Aorta (tissue), 5 donors: Measurements from ENCODE around the gene TMUB2. TPM values are rescaled to one million over a fixed set of nuclear protein-coding genes. Genes with fewer than 3 reads are reported as not detected.

Source experiments
- ATAC-seq: fragments of 200-7000 bp; cut with Tn5 transposase; one replicate; pipeline ENCODE4 v1.9.1; 2022; ENCODE audit warnings: moderate library complexity; ENCODE audit not compliant: low FRiP score
- DNase-seq, 2 donors: peaks; one replicate each; pipeline ENCODE4 v3.0.0-alpha.2; 2020
- H3K27ac ChIP-seq, 2 donors: one replicate each; pipeline ENCODE4 v1.5.1; 2013; ENCODE audit warnings: low read length in 2 of 2, mild to moderate bottlenecking in 2 of 2, moderate library complexity in 2 of 2, control low read depth in 1 of 2, inconsistent platforms in 1 of 2, low read depth in 1 of 2
- H3K27me3 ChIP-seq, 2 donors: one replicate each; pipeline ENCODE4 v1.6.1; 2013; ENCODE audit warnings: control low read depth in 1 of 2, low read length in 1 of 2, mild to moderate bottlenecking in 1 of 2, moderate library complexity in 1 of 2; ENCODE audit not compliant: insufficient read depth in 2 of 2, control insufficient read depth in 1 of 2
- H3K36me3 ChIP-seq, 2 donors: one replicate each; pipeline ENCODE4 v1.6.1; 2013; ENCODE audit warnings: control low read depth in 1 of 2, low read length in 1 of 2, mild to moderate bottlenecking in 1 of 2; ENCODE audit not compliant: insufficient read depth in 2 of 2, control insufficient read depth in 1 of 2
- H3K4me1 ChIP-seq, 2 donors: one replicate each; pipeline ENCODE4 v1.6.1; 2013; ENCODE audit warnings: low read length in 2 of 2, control low read depth in 1 of 2, mild to moderate bottlenecking in 1 of 2, moderate library complexity in 1 of 2; ENCODE audit not compliant: insufficient read depth in 2 of 2, control insufficient read depth in 1 of 2
- H3K4me3 ChIP-seq, 2 donors: one replicate each; pipeline ENCODE4 v1.5.1; 2013; ENCODE audit warnings: low read length in 2 of 2, control low read depth in 1 of 2, mild to moderate bottlenecking in 1 of 2
- H3K9me3 ChIP-seq: one replicate; pipeline ENCODE4 v1.6.1; 2013; ENCODE audit warnings: mild to moderate bottlenecking, low read length; ENCODE audit not compliant: control insufficient read depth
- WGBS, 2 donors: extraction: QIAGEN DNeasy Blood & Tissue Kit; methylation state at CpG; one replicate each; pipeline ENCODE4 v1.1.7; 2013; 5-methylcytosine and 5-hydroxymethylcytosine counted together
- intact Hi-C, 2 donors: fragments of 100-400 bp; cut with DNase I; formaldehyde crosslinking; loops; one replicate each; pipeline versions ENCODE4 v1.14.2 to v1.15.0; 2022
- polyA plus RNA-seq, 2 donors: library from polyadenylated mRNA; stranded (reverse); fragments of 200-250 nt; gene quantifications; one replicate each; pipeline ENCODE4 v1.2.3, GENCODE V29; 2013
- total RNA-seq, 2 donors: library from RNA; stranded (reverse); fragmentation: NEBNext Ultra II Directional; extraction: Animal tissue kit (Norgen Biotek cat#: 25700); gene quantifications; one replicate each; pipeline ENCODE4 v1.2.1, GENCODE V29; 2021
- donor health status: healthy with polysubstance abuse.
- donor health status: Bipolar disorder and iron deficiency.
- donor health status: DM: no; HTN: no; CAD: no.
- donor health status: DM: no; HTN: no; CAD: no.
- donor health status: DM: yes; HTN: yes; CAD: no.

The TMUB2 gene
- total and polyA plus RNA-seq, 4 donors = 13.4 to 59.8 (median 32.8) TPM

DNA sequence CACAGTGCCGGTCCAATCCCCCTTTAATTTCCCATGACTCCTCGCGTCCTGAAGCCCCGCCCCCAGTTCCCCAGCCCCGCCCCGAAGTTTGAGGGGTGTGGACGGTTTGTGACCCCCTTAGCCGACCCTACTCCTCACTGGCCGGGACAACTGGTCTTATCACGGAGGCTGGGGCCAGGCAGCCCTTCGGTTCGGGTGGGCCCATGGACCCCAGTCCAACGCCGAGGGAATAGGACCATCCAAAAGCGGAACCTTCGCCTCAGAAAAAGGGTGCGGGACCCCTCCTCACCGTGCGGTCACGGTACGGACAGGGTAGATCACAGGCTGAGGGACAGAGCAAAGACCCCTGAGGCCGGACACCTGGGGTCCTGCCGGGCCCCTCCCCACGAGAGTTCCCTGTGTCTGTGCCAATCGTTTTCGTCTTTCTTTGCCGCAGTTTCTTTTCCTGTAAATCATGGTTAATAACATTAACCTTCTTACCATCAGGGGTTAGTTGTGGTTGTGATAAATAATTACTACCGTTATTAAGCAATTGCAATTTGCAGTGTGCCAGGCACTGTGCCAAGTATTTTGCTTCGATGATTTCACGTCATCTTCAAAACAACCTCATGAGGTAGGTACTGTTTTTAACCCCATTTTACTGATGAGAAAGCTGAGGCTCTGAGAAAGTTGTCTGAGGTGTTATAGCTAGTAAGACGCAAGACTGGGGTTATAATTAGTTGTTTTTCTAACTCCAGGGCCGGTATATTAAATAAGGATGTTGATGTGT lies 543 bp downstream of the TMUB2 start:
- 1% methylated on average over 32 of the region's 32 CpGs for WGBS, 2 donors

DNA sequence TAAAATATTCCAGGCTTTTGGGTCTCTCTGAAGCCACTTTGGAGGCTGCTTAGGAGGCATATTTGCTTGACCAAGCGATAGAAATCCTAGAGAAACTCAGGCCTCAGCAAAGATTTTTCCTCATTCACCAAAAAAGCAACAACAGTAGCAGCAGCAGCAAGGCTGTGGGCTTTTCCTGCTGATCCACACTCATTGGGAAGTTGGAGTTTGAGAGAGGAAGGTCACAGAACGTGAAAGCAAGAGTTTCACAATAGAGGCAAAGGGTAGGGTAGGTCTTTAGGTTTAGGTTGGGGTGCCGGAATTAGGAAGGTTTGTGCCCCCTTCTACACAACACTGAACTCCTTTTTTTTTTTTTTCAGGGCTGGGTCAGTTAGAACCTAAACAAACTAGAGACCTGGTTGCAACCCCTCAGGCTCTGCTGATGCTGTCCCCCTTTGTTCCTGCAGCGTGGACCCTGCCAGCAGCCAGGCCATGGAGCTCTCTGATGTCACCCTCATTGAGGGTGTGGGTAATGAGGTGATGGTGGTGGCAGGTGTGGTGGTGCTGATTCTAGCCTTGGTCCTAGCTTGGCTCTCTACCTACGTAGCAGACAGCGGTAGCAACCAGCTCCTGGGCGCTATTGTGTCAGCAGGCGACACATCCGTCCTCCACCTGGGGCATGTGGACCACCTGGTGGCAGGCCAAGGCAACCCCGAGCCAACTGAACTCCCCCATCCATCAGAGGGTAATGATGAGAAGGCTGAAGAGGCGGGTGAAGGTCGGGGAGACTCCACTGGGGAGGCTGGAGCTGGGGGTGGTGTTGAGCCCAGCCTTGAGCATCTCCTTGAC lies 2.0 kb downstream of the TMUB2 start:
- intact Hi-C loops = no loop called here
- no peaks in the 10 kb centered on the region for H3K4me1 ChIP-seq
- DNase-seq (no peak), ATAC-seq (no peak)
- H3K4me3 ChIP-seq = no peak overlapping the region
- H3K9me3 ChIP-seq = no peaks in the 10 kb centered on the region
- WGBS, 2 donors = 79 to 81% methylated on average over 12 of the region's 12 CpGs
- no peak overlapping the region for H3K27ac ChIP-seq
- no peaks in the 10 kb centered on the region for H3K36me3 ChIP-seq
- no peaks in the 10 kb centered on the region for H3K27me3 ChIP-seq

More for the DNA sequence above, 543 bp downstream of the TMUB2 start:
- Histone ChIP-seq H3K9me3 (no peaks in the 10 kb centered on the region), H3K36me3 (no peaks in the 10 kb centered on the region), H3K4me1 (no peaks in the 10 kb centered on the region), H3K4me3 (peak overlapping the region; percentile 59 to 89), H3K27me3 (no peaks in the 10 kb centered on the region), H3K27ac (peak overlapping the region in 1 of 2 donors; percentile 92)
- DNase-seq (no peak), ATAC-seq (peak; percentile 88)
- intact Hi-C loops = no loop called here

DNA sequence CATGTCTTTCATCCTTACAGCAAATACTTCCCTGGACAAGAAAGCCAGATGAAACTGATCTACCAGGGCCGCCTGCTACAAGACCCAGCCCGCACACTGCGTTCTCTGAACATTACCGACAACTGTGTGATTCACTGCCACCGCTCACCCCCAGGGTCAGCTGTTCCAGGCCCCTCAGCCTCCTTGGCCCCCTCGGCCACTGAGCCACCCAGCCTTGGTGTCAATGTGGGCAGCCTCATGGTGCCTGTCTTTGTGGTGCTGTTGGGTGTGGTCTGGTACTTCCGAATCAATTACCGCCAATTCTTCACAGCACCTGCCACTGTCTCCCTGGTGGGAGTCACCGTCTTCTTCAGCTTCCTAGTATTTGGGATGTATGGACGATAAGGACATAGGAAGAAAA lies 3.7 kb downstream of the TMUB2 start:
- Histone ChIP-seq H3K9me3 (no peaks in the 10 kb centered on the region), H3K4me1 (no peaks in the 10 kb centered on the region), H3K27me3 (no peaks in the 10 kb centered on the region), H3K27ac (no peak overlapping the region), H3K36me3 (peaks cover 0 to 2% of the 10 kb centered on the region in 2 donors), H3K4me3 (no peak overlapping the region)
- ATAC-seq (no peak), DNase-seq (no peak)
- 86 to 89% methylated on average over 10 of the region's 10 CpGs for WGBS, 2 donors
- intact Hi-C loops = no loop called here

DNA sequence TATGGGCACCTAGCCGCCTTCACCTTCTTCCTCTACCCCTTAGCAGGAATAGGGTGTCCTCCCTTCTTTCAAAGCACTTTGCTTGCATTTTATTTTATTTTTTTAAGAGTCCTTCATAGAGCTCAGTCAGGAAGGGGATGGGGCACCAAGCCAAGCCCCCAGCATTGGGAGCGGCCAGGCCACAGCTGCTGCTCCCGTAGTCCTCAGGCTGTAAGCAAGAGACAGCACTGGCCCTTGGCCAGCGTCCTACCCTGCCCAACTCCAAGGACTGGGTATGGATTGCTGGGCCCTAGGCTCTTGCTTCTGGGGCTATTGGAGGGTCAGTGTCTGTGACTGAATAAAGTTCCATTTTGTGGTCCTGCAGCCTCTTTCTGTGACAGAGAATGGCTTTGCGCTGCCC lies 4.6 kb downstream of the TMUB2 start:
- intact Hi-C loops = no loop called here
- no peak for ATAC-seq
- Histone ChIP-seq H3K4me3 (no peak overlapping the region), H3K9me3 (no peaks in the 10 kb centered on the region), H3K4me1 (no peaks in the 10 kb centered on the region), H3K27ac (no peak overlapping the region), H3K27me3 (no peaks in the 10 kb centered on the region), H3K36me3 (peaks cover 0 to 2% of the 10 kb centered on the region in 2 donors)
- WGBS, 2 donors = 57 to 63% methylated on average over 5 of the region's 5 CpGs
- no peak for DNase-seq

DNA sequence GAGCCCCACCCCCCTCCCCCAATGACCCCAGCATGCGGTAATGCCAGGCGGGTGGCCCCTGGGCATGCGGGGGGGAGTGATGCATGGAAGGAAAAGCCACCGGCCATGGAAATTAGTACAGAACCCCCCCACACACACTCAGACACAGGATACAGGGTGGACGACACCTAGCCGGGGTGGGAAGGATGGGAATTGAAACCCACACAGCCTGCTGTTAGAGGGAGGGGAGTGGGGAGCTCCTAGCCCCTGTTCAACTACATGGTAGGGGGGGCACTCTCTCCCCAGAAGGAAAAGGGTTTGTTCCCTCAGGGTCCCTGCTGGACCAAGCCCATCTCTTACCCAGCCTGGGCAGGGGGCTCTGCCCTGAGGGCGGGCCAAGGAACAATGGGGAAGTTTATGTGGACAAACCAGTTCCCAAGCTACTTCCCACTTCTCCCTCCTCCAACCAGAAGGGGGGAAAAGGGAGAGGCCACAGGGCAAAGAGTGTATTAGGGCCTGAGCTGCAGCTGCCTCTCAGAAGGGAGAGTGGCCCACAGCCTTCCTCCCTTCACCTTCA lies 5.2 kb downstream of the TMUB2 start:
- H3K27ac ChIP-seq = no peak overlapping the region
- no peaks in the 10 kb centered on the region for H3K9me3 ChIP-seq
- H3K36me3 ChIP-seq = peaks cover 0 to 2% of the 10 kb centered on the region in 2 donors
- ATAC-seq (no peak), DNase-seq (no peak)
- H3K4me3 ChIP-seq = no peak overlapping the region
- intact Hi-C loops = no loop called here
- H3K4me1 ChIP-seq = no peaks in the 10 kb centered on the region
- WGBS, 2 donors = 62 to 64% methylated on average over 7 of the region's 7 CpGs
- H3K27me3 ChIP-seq = no peaks in the 10 kb centered on the region

DNA sequence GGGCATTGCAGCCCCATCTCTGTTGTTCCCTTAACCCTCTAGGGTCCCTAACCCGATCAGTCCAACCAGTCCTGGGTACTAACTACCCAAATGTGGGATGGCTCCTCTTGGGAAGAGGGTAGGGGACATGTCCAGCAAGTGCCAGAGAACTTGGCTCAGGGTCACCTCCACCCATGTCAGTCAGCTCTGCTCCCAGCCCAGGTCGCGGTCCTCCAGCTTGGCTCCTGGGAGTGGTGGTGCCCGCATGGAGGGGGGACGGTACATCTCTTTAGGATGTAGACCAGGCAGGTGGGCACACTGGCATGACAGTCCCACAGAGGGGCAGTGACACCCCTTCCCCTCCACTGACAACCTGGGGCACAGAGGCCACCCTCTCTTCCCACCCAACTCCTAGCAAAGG lies 6.0 kb downstream of the TMUB2 start:
- no peak overlapping the region for H3K4me3 ChIP-seq
- DNase-seq (no peak), ATAC-seq (no peak)
- H3K9me3 ChIP-seq = no peaks in the 10 kb centered on the region
- intact Hi-C loops = no loop called here
- H3K4me1 ChIP-seq = no peaks in the 10 kb centered on the region
- H3K27ac ChIP-seq = no peak overlapping the region
- H3K27me3 ChIP-seq = no peaks in the 10 kb centered on the region
- 78 to 86% methylated on average over 5 of the region's 5 CpGs for WGBS, 2 donors
- H3K36me3 ChIP-seq = peaks cover 0 to 2% of the 10 kb centered on the region in 2 donors

DNA sequence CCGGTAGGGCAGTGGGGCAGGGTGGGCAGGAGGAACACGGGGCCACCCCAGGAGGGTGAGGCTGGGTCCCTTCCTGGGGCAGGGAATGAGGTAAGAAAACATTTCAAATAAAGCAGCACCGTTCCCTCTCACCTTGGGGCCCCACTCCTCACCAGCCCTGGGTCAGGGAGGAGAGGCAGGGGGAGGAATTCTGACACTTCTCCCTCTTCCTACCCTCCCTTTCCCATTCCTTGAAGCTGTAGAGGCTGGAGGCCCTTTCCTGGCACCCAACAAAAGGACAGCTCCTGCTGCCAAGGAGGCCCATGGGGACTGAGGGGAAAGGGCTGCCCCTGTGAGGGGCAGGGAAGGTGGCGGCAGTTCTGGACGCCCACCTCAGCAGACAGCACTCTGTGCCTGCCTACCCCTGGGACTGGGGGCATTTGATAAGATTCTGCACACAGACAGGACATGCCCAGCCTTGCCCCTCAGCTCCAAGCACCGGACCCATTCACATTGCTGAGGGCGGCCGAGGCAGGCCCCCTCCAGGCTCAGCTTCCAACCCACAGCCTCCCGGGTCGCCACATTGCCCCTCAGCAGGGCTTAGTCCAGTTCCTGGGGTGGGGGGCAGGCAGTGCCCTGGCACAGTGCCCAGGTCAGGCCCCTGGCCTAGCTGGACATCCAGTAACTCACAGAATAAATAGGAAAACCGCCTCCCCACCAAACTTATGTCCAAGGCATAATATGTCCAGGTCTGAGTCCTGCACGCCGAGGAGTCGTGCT lies 6.7 kb downstream of the TMUB2 start:
- DNase-seq (no peak), ATAC-seq (no peak)
- 81 to 87% methylated on average over 14 of the region's 14 CpGs for WGBS, 2 donors
- no peak overlapping the region for H3K27ac ChIP-seq
- H3K27me3 ChIP-seq = no peaks in the 10 kb centered on the region
- H3K4me1 ChIP-seq = no peaks in the 10 kb centered on the region
- intact Hi-C loops = no loop called here
- H3K9me3 ChIP-seq = no peaks in the 10 kb centered on the region
- peaks cover 0 to 2% of the 10 kb centered on the region in 2 donors for H3K36me3 ChIP-seq
- H3K4me3 ChIP-seq = no peak overlapping the region

DNA sequence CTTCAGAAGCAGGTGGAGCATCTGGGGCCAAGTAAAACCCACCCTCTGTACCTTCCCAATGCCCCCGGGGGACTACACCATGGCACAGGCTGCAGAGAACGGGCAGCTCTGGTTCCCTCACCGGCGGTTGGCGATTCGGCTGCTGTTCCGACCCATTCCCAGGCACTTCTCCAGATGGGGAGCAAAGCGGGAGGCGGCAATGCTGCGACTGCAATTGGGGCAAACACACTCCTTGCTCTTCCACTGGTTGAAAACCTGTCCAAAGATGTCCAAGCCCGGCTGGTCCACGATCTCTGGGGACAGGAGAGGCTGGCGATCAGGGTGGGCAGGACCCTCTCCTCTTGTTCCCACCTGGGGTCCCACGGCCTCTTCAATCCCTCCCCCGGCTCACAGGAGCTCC lies 10.3 kb downstream of the TMUB2 start:
- 83 to 90% methylated on average over 12 to 15 of the region's 15 CpGs for WGBS, 2 donors
- no peaks in the 10 kb centered on the region for H3K4me1 ChIP-seq
- DNase-seq (peak in 1 of 2 donors; percentile 66), ATAC-seq (no peak)
- no peak overlapping the region for H3K27ac ChIP-seq
- no peaks in the 10 kb centered on the region for H3K27me3 ChIP-seq
- no peak overlapping the region for H3K4me3 ChIP-seq
- peaks cover 0 to 2% of the 10 kb centered on the region in 2 donors for H3K36me3 ChIP-seq
- intact Hi-C loops = no loop called here
- H3K9me3 ChIP-seq = no peaks in the 10 kb centered on the region
